WTC11 (cell line): ENCODE results near the gene ETS2. TPM values are rescaled to one million over a fixed set of nuclear protein-coding genes. Genes with fewer than 3 reads are reported as not detected.

Experiments used
- ATAC-seq: fragments of 200-7000 bp; cut with Tn5 transposase; 2 replicates; pipeline ENCODE4 v1.10.0; 2021; ENCODE audit warnings: mild to moderate bottlenecking, moderate library complexity
- CTCF ChIA-PET: fragments of 300-600 bp; sonication (Branson Sonifier 250); formaldehyde crosslinking; loops from one replicate; lab custom pipeline; 2021; ENCODE audit warnings: antibody characterized with exemption; lab: Charles Lee
- POLR2A ChIA-PET: fragments of 350-600 bp; sonication (Branson Sonifier 250); formaldehyde crosslinking; loops from one replicate; lab custom pipeline; 2021; ENCODE audit warnings: antibody characterized with exemption; lab: Charles Lee
- DNase-seq: peaks from one replicate; pipeline ENCODE4 v3.0.0; 2021; ENCODE audit warnings: low spot score
- H3K27ac Mint-ChIP-seq: 2 replicates; pipeline ENCODE4 v1.8.0; 2021; ENCODE audit warnings: mixed read lengths
- H3K27me3 Mint-ChIP-seq: 2 replicates; pipeline ENCODE4 v1.8.0; 2021; ENCODE audit warnings: low read depth, mild to moderate bottlenecking, moderate library complexity, mixed read lengths
- H3K36me3 Mint-ChIP-seq: 2 replicates; pipeline ENCODE4 v1.8.0; 2021; ENCODE audit warnings: mixed read lengths
- H3K4me1 Mint-ChIP-seq: 2 replicates; pipeline ENCODE4 v1.8.0; 2022; ENCODE audit warnings: mixed read lengths
- H3K4me3 Mint-ChIP-seq: 2 replicates; pipeline ENCODE4 v1.8.0; 2021; ENCODE audit warnings: mild to moderate bottlenecking, moderate library complexity, mixed read lengths
- H3K9me3 Mint-ChIP-seq: 2 replicates; pipeline ENCODE4 v1.8.0; 2021; ENCODE audit warnings: mixed read lengths
- ESRRA ChIP-seq: sonication (generic); formaldehyde crosslinking; IDR thresholded peaks from 2 replicates; pipeline ENCODE4 v1.8.1; 2022; ENCODE audit warnings: mild to moderate bottlenecking, missing genetic modification reagents, borderline replicate concordance
- FOXJ3 ChIP-seq: sonication (generic); formaldehyde crosslinking; IDR thresholded peaks from 2 replicates; pipeline ENCODE4 v1.9.0; 2021; ENCODE audit warnings: missing genetic modification reagents, mild to moderate bottlenecking, borderline replicate concordance
- GTF2I ChIP-seq: fragments of 250-450 bp; sonication (Bioruptor Pico); conservative IDR thresholded peaks from 2 replicates; pipeline ENCODE4 v1.4.0; 2021; ENCODE audit warnings: mild to moderate bottlenecking
- HMGA2 ChIP-seq: fragments of 250-450 bp; sonication (Bioruptor Pico); IDR thresholded peaks from 2 replicates; pipeline ENCODE4 v1.4.0; 2021; ENCODE audit warnings: mild to moderate bottlenecking, moderate library complexity
- JAZF1 ChIP-seq: fragments of 250-450 bp; sonication (Bioruptor Pico); IDR thresholded peaks from 2 replicates; pipeline ENCODE4 v1.9.0; 2021; ENCODE audit warnings: moderate library complexity, mild to moderate bottlenecking, inconsistent platforms
- JUN ChIP-seq: sonication (generic); formaldehyde crosslinking; IDR thresholded peaks from 2 replicates; pipeline ENCODE4 v1.8.0; 2023; ENCODE audit warnings: mild to moderate bottlenecking, missing genetic modification reagents
- KAT7 ChIP-seq: sonication (generic); formaldehyde crosslinking; IDR thresholded peaks from 2 replicates; pipeline ENCODE4 v1.8.1; 2023; ENCODE audit warnings: missing genetic modification reagents, mild to moderate bottlenecking, borderline replicate concordance
- NR2C2 ChIP-seq: sonication (generic); formaldehyde crosslinking; IDR thresholded peaks from 2 replicates; pipeline ENCODE4 v1.8.0; 2022; ENCODE audit warnings: mild to moderate bottlenecking, missing genetic modification reagents
- PRRX2 ChIP-seq: fragments of 250-450 bp; sonication (Bioruptor Pico); IDR thresholded peaks from 2 replicates; pipeline ENCODE4 v1.8.0; 2021; ENCODE audit warnings: mild to moderate bottlenecking
- TP53 ChIP-seq: sonication (generic); formaldehyde crosslinking; IDR thresholded peaks from 2 replicates; pipeline ENCODE4 v1.8.1; 2023; ENCODE audit warnings: mild to moderate bottlenecking, missing genetic modification reagents
- ZBTB21 ChIP-seq: sonication (generic); formaldehyde crosslinking; IDR thresholded peaks from 2 replicates; pipeline ENCODE4 v1.8.1; 2023; ENCODE audit warnings: mild to moderate bottlenecking, missing genetic modification reagents, borderline replicate concordance
- ZNF219 ChIP-seq: sonication (generic); formaldehyde crosslinking; IDR thresholded peaks from 2 replicates; pipeline ENCODE4 v1.8.0; 2023; ENCODE audit warnings: missing genetic modification reagents, mild to moderate bottlenecking, borderline replicate concordance
- total RNA-seq: library from RNA; stranded (reverse); gene quantifications from 3 replicates; pipeline ENCODE4 v1.2.3, GENCODE V29; 2021
- TF ChIP-seq, protein P1 (sequence below): sonication (generic); formaldehyde crosslinking; IDR thresholded peaks from 2 replicates; pipeline ENCODE4 v1.8.1; 2023; ENCODE audit warnings: mild to moderate bottlenecking, moderate library complexity, missing genetic modification reagents
- TF ChIP-seq, protein P2 (sequence below): sonication (generic); formaldehyde crosslinking; IDR thresholded peaks from 2 replicates; pipeline ENCODE4 v1.8.0; 2023; ENCODE audit warnings: missing genetic modification reagents
- TF ChIP-seq, protein P3 (sequence below): sonication (generic); formaldehyde crosslinking; IDR thresholded peaks from 2 replicates; pipeline ENCODE4 v1.8.1; 2022; ENCODE audit warnings: missing genetic modification reagents, borderline replicate concordance
- TF ChIP-seq, protein P4 (sequence below): sonication (generic); formaldehyde crosslinking; IDR thresholded peaks from 2 replicates; pipeline ENCODE4 v1.8.1; 2023; ENCODE audit warnings: mild to moderate bottlenecking, missing genetic modification reagents, moderate library complexity
- TF ChIP-seq, protein P5 (sequence below): sonication (generic); formaldehyde crosslinking; IDR thresholded peaks from 2 replicates; pipeline ENCODE4 v1.8.0; 2023; ENCODE audit warnings: missing genetic modification reagents, mild to moderate bottlenecking, borderline replicate concordance
- TF ChIP-seq, protein P6 (sequence below): sonication (generic); formaldehyde crosslinking; IDR thresholded peaks from 2 replicates; pipeline ENCODE4 v1.8.1; 2022; ENCODE audit warnings: mild to moderate bottlenecking, moderate library complexity, missing genetic modification reagents
- TF ChIP-seq, protein P7 (sequence below): fragments of 250-450 bp; sonication (Bioruptor Pico); IDR thresholded peaks from 2 replicates; pipeline ENCODE4 v1.9.0; 2021; ENCODE audit warnings: moderate library complexity, mild to moderate bottlenecking, inconsistent platforms, borderline replicate concordance

ETS2 gene
- total RNA-seq, 1 experiment from 2014 or later = 56.4 TPM

DNA sequence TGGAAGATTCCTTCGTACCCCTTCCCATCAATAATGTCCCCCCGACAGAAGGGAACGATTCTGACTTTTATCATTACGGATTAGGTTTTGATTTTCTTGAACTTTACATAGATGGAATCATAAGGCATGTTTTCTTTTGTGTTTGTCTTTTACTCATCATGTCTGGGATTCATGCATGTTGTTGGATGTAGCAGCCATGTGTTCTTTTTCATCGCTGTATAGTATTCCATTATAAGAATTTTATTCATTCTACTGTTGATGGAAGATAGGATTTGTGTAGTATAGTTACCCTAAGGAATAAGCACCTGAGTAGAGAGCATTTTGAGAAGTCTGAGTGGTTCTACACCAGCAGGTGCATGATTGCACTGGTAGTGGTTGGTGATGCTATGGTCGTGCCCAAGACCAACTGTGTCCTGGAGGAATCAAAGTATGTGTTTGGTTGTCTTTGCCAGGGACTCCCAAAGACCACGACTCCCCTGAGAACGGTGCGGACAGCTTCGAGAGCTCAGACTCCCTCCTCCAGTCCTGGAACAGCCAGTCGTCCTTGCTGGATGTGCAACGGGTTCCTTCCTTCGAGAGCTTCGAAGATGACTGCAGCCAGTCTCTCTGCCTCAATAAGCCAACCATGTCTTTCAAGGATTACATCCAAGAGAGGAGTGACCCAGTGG is 13.5 kb downstream of the ETS2 start:
- H3K36me3 Mint-ChIP-seq = peaks cover 94% of the 10 kb centered on the region
- no peak for DNase-seq
- TF ChIP-seq ESRRA (CRISPR knock-in tag) = no peak
- TF ChIP-seq JAZF1 = no peak
- TF ChIP-seq, protein P1, sequence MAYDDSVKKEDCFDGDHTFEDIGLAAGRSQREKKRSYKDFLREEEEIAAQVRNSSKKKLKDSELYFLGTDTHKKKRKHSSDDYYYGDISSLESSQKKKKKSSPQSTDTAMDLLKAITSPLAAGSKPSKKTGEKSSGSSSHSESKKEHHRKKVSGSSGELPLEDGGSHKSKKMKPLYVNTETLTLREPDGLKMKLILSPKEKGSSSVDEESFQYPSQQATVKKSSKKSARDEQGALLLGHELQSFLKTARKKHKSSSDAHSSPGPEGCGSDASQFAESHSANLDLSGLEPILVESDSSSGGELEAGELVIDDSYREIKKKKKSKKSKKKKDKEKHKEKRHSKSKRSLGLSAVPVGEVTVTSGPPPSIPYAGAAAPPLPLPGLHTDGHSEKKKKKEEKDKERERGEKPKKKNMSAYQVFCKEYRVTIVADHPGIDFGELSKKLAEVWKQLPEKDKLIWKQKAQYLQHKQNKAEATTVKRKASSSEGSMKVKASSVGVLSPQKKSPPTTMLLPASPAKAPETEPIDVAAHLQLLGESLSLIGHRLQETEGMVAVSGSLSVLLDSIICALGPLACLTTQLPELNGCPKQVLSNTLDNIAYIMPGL (CRISPR knock-in tag) = no peak
- no peak for TF ChIP-seq HMGA2 (CRISPR knock-in tag)
- TF ChIP-seq JUN (CRISPR knock-in tag) = no peak
- no peak for TF ChIP-seq GTF2I (CRISPR knock-in tag)
- TF ChIP-seq ZNF219 = no peak
- TF ChIP-seq, protein P2, sequence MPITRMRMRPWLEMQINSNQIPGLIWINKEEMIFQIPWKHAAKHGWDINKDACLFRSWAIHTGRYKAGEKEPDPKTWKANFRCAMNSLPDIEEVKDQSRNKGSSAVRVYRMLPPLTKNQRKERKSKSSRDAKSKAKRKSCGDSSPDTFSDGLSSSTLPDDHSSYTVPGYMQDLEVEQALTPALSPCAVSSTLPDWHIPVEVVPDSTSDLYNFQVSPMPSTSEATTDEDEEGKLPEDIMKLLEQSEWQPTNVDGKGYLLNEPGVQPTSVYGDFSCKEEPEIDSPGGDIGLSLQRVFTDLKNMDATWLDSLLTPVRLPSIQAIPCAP (CRISPR knock-in tag) = no peak
- TF ChIP-seq KAT7 (CRISPR knock-in tag) = no peak
- no peak for TF ChIP-seq TP53 (CRISPR knock-in tag)
- TF ChIP-seq, protein P3, sequence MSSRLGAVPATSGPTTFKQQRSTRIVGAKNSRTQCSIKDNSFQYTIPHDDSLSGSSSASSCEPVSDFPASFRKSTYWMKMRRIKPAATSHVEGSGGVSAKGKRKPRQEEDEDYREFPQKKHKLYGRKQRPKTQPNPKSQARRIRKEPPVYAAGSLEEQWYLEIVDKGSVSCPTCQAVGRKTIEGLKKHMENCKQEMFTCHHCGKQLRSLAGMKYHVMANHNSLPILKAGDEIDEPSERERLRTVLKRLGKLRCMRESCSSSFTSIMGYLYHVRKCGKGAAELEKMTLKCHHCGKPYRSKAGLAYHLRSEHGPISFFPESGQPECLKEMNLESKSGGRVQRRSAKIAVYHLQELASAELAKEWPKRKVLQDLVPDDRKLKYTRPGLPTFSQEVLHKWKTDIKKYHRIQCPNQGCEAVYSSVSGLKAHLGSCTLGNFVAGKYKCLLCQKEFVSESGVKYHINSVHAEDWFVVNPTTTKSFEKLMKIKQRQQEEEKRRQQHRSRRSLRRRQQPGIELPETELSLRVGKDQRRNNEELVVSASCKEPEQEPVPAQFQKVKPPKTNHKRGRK (CRISPR knock-in tag) = no peak
- TF ChIP-seq, protein P4, sequence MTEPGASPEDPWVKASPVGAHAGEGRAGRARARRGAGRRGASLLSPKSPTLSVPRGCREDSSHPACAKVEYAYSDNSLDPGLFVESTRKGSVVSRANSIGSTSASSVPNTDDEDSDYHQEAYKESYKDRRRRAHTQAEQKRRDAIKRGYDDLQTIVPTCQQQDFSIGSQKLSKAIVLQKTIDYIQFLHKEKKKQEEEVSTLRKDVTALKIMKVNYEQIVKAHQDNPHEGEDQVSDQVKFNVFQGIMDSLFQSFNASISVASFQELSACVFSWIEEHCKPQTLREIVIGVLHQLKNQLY (CRISPR knock-in tag) = no peak
- TF ChIP-seq, protein P5, sequence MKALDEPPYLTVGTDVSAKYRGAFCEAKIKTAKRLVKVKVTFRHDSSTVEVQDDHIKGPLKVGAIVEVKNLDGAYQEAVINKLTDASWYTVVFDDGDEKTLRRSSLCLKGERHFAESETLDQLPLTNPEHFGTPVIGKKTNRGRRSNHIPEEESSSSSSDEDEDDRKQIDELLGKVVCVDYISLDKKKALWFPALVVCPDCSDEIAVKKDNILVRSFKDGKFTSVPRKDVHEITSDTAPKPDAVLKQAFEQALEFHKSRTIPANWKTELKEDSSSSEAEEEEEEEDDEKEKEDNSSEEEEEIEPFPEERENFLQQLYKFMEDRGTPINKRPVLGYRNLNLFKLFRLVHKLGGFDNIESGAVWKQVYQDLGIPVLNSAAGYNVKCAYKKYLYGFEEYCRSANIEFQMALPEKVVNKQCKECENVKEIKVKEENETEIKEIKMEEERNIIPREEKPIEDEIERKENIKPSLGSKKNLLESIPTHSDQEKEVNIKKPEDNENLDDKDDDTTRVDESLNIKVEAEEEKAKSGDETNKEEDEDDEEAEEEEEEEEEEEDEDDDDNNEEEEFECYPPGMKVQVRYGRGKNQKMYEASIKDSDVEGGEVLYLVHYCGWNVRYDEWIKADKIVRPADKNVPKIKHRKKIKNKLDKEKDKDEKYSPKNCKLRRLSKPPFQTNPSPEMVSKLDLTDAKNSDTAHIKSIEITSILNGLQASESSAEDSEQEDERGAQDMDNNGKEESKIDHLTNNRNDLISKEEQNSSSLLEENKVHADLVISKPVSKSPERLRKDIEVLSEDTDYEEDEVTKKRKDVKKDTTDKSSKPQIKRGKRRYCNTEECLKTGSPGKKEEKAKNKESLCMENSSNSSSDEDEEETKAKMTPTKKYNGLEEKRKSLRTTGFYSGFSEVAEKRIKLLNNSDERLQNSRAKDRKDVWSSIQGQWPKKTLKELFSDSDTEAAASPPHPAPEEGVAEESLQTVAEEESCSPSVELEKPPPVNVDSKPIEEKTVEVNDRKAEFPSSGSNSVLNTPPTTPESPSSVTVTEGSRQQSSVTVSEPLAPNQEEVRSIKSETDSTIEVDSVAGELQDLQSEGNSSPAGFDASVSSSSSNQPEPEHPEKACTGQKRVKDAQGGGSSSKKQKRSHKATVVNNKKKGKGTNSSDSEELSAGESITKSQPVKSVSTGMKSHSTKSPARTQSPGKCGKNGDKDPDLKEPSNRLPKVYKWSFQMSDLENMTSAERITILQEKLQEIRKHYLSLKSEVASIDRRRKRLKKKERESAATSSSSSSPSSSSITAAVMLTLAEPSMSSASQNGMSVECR (CRISPR knock-in tag) = no peak
- TF ChIP-seq FOXJ3 = no peak
- TF ChIP-seq PRRX2 (CRISPR knock-in tag) = no peak
- TF ChIP-seq NR2C2 (CRISPR knock-in tag) = no peak
- TF ChIP-seq, protein P6, sequence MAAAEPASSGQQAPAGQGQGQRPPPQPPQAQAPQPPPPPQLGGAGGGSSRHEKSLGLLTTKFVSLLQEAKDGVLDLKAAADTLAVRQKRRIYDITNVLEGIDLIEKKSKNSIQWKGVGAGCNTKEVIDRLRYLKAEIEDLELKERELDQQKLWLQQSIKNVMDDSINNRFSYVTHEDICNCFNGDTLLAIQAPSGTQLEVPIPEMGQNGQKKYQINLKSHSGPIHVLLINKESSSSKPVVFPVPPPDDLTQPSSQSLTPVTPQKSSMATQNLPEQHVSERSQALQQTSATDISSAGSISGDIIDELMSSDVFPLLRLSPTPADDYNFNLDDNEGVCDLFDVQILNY (CRISPR knock-in tag) = no peak
- no peak for TF ChIP-seq ZBTB21
- TF ChIP-seq, protein P7, sequence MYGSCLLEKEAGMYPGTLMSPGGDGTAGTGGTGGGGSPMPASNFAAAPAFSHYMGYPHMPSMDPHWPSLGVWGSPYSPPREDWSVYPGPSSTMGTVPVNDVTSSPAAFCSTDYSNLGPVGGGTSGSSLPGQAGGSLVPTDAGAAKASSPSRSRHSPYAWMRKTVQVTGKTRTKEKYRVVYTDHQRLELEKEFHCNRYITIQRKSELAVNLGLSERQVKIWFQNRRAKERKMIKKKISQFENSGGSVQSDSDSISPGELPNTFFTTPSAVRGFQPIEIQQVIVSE (CRISPR knock-in tag) = no peak

More for the DNA sequence above, 13.5 kb downstream of the ETS2 start:
- Mint-ChIP-seq H3K27ac (no peak overlapping the region), H3K4me3 (no peak overlapping the region), H3K27me3 (no peaks in the 10 kb centered on the region), H3K9me3 (peaks cover 4% of the 10 kb centered on the region), H3K4me1 (peaks cover 7% of the 10 kb centered on the region)
- ChIA-PET POLR2A (no interaction called here), CTCF (no interaction called here)
- ATAC-seq = no peak
